Measurements from ENCODE around the gene CLCN2. TPM values are rescaled to one million over a fixed set of nuclear protein-coding genes. Genes with fewer than 3 reads are reported as not detected.

The CLCN2 gene
- total RNA-seq, 1 experiment from 2014 or later: 21.6 TPM

DNA sequence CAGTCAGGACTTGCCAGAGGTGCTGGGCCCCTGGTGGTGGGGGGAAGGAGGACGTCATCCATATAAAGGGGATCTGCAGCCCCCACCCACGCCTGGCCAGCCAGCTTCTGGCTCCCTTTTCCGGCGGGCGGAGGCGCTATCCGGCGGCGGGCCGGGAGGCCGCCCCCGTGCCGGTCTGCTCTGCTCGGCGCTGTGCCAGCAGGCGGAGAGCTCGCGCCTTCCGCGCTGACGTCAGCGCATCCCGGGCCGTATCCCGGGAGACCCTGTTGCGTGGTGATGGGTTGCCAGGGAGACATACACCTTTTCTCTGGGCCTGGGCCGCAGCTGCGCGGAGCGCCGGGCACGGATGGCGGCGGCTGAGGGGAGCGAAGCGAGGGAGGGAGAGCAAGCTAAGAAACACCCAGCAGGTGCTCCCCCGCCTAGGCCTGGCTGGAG is 22.9 kb downstream of the CLCN2 start:
- no TSS peak for BruUV-seq (replicated peaks)
- H3K36me3 ChIP-seq (ENCODE audit: control insufficient read depth in 1 of 2, insufficient read depth in 2 of 2, low read length in 2 of 2): peaks cover 15 to 18% of the 10 kb centered on the region in 2 experiments; a peak in 3 of 4 replicates
- CTCF ChIA-PET: no interaction called here
- H2AFZ ChIP-seq (ENCODE audit: low read depth, low read length, poor library complexity, severe bottlenecking): no peak overlapping the region
- H3K4me2 ChIP-seq (ENCODE audit: low read length): no peak overlapping the region
- no peak overlapping the region for H3K9ac ChIP-seq (ENCODE audit: low read length)
- H3K9me2 ChIP-seq (ENCODE audit: insufficient read depth): no peaks in the 10 kb centered on the region
- peaks cover 23% of the 10 kb centered on the region; the same call in 1 of the 2 replicates for H3K79me2 ChIP-seq (ENCODE audit: insufficient read depth, low read length)
- H3K27me3 ChIP-seq (ENCODE audit: insufficient read depth, low read length): no peaks in the 10 kb centered on the region
- POLR2A ChIA-PET: no interaction called here
- ATAC-seq: no peak
- RAD21 ChIA-PET (ENCODE audit: low non-redundant PET in 1 of 2, low total read pairs in 2 of 2, uncharacterized antibody in 2 of 2, unreplicated experiment in 2 of 2): no interaction called here
- TF ChIP-seq SIN3A (IDR thresholded peaks at IDR 0.05; ENCODE audit: low read depth) (no peak), CEBPB (IDR thresholded peaks at IDR 0.05; ENCODE audit: low read depth) (no peak), SP1 (IDR thresholded peaks at IDR 0.05; ENCODE audit: low read depth) (no peak), ZFX (IDR thresholded peaks at IDR 0.05) (no peak), FOSL1 (IDR thresholded peaks at IDR 0.05; ENCODE audit: low read depth) (no peak), EGR1 (IDR thresholded peaks at IDR 0.05; ENCODE audit: low read depth) (no peak), ELF1 (IDR thresholded peaks at IDR 0.05; ENCODE audit: borderline replicate concordance, low read depth) (no peak), TCF7L2 (IDR thresholded peaks at IDR 0.05; ENCODE audit: borderline replicate concordance, extremely low read depth, insufficient read depth, insufficient read length) (no peak)
- TF ChIP-seq, protein P1, sequence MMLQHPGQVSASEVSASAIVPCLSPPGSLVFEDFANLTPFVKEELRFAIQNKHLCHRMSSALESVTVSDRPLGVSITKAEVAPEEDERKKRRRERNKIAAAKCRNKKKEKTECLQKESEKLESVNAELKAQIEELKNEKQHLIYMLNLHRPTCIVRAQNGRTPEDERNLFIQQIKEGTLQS (IDR thresholded peaks at IDR 0.05): no peak
- TF ChIP-seq, protein P2, sequence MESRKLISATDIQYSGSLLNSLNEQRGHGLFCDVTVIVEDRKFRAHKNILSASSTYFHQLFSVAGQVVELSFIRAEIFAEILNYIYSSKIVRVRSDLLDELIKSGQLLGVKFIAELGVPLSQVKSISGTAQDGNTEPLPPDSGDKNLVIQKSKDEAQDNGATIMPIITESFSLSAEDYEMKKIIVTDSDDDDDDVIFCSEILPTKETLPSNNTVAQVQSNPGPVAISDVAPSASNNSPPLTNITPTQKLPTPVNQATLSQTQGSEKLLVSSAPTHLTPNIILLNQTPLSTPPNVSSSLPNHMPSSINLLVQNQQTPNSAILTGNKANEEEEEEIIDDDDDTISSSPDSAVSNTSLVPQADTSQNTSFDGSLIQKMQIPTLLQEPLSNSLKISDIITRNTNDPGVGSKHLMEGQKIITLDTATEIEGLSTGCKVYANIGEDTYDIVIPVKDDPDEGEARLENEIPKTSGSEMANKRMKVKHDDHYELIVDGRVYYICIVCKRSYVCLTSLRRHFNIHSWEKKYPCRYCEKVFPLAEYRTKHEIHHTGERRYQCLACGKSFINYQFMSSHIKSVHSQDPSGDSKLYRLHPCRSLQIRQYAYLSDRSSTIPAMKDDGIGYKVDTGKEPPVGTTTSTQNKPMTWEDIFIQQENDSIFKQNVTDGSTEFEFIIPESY (IDR thresholded peaks at IDR 0.05; ENCODE audit: extremely low read depth, insufficient replicate concordance, low read length): no peak
- TF ChIP-seq, protein P3, sequence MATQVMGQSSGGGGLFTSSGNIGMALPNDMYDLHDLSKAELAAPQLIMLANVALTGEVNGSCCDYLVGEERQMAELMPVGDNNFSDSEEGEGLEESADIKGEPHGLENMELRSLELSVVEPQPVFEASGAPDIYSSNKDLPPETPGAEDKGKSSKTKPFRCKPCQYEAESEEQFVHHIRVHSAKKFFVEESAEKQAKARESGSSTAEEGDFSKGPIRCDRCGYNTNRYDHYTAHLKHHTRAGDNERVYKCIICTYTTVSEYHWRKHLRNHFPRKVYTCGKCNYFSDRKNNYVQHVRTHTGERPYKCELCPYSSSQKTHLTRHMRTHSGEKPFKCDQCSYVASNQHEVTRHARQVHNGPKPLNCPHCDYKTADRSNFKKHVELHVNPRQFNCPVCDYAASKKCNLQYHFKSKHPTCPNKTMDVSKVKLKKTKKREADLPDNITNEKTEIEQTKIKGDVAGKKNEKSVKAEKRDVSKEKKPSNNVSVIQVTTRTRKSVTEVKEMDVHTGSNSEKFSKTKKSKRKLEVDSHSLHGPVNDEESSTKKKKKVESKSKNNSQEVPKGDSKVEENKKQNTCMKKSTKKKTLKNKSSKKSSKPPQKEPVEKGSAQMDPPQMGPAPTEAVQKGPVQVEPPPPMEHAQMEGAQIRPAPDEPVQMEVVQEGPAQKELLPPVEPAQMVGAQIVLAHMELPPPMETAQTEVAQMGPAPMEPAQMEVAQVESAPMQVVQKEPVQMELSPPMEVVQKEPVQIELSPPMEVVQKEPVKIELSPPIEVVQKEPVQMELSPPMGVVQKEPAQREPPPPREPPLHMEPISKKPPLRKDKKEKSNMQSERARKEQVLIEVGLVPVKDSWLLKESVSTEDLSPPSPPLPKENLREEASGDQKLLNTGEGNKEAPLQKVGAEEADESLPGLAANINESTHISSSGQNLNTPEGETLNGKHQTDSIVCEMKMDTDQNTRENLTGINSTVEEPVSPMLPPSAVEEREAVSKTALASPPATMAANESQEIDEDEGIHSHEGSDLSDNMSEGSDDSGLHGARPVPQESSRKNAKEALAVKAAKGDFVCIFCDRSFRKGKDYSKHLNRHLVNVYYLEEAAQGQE (IDR thresholded peaks at IDR 0.05; ENCODE audit: low read depth): no peak
- H3K4me3 ChIP-seq (replicated peaks in 1 of 2; ENCODE audit: low read depth in 1 of 2, low read length in 2 of 2): no peak overlapping the region
- DNase-seq (ENCODE audit: low read depth, low spot score): no peak
- intact Hi-C loops (cut with micrococcal nuclease): no loop called here
- no peak overlapping the region for H3K27ac ChIP-seq (ENCODE audit: low read depth, low read length)
- H3K4me1 ChIP-seq (ENCODE audit: control insufficient read depth in 1 of 2, insufficient read depth in 2 of 2, low read length in 2 of 2): peaks cover 2 to 40% of the 10 kb centered on the region in 2 experiments; a peak in 3 of 4 replicates
- H3K9me3 ChIP-seq (ENCODE audit: control insufficient read depth in 1 of 2, insufficient read depth in 1 of 2, low read depth in 1 of 2, low read length in 2 of 2): no peaks in the 10 kb centered on the region
- peaks cover 17% of the 10 kb centered on the region; the same call in 1 of the 2 replicates for H4K20me1 ChIP-seq (ENCODE audit: insufficient read depth)
